ENCODE results near the gene PDSS1. TPM values are rescaled to one million over a fixed set of nuclear protein-coding genes. Genes with fewer than 3 reads are reported as not detected.

Gene PDSS1
- total and polyA plus RNA-seq, 2 of the 13 experiments (the other 11 are each of a cell fraction or from before 2014, with no cell fraction given): 18.7 to 19.3 TPM

DNA sequence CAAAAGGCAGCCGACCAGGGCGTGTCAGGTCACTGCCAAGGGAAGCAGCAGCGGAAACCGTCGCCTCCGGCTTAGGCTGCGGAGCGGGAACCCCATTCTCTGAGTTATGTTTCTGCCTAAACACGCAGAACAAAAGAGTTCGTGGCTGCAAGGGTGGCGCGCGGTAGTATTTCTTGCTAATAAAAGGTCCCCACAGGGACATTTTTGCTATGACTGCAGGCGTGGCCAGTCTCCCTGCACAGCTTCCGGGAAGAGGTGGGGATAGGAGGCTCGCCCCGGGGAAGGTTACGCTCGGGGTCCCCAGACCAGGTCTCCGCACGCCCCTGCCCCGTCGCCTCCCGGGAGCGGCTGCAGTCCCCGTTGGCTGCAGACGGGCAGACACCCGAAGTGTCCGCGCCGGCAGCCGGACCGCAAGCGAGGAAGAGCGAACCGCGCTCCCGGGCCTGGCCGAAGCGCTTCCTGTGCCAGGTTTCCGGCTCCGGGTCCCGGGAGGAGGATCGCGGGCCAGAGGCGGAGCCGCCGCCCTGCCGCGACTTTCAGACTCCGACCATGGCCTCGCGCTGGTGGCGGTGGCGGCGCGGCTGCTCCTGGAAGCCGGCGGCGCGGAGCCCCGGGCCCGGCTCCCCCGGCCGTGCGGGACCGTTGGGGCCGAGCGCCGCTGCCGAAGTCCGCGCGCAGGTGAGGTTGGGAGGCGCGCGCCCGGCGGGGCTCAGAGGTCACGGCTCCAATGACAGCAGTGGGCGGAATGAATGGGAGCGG, at the start of gene PDSS1 (continued):
- TF ChIP-seq ZNF225 (CRISPR knock-in tag; IDR thresholded peaks at IDR 0.05) (peak; percentile 70; the same call in 1 of the 2 replicates), CBX5 (CRISPR knock-in tag; IDR thresholded peaks at IDR 0.05; ENCODE audit: borderline replicate concordance) (peak; percentile 28; the same call in 1 of the 2 replicates), SMAD9 (CRISPR knock-in tag; IDR thresholded peaks at IDR 0.05) (no peak), RARG (CRISPR knock-in tag; IDR thresholded peaks at IDR 0.05; ENCODE audit: low read depth) (no peak), TP53 (CRISPR knock-in tag; conservative IDR thresholded peaks at IDR 0.05) (no peak), ZNF792 (CRISPR knock-in tag; IDR thresholded peaks at IDR 0.05) (no peak), PHF8 (CRISPR knock-in tag; IDR thresholded peaks at IDR 0.05) (peak; percentile 95), BRD4 (CRISPR knock-in tag; IDR thresholded peaks at IDR 0.05) (no peak), FOXC1 (CRISPR knock-in tag; IDR thresholded peaks at IDR 0.05; ENCODE audit: borderline replicate concordance) (no peak), ZFAT (CRISPR knock-in tag; conservative IDR thresholded peaks at IDR 0.05) (no peak), SIN3A (IDR thresholded peaks at IDR 0.05; ENCODE audit: borderline replicate concordance, low read depth, low read length) (peak; percentile 96; the same call in 1 of the 2 replicates), SP1 (IDR thresholded peaks at IDR 0.05) (no peak), SP1 (CRISPR knock-in tag; IDR thresholded peaks at IDR 0.05) (peak; percentile 22; the same call in 1 of the 2 replicates), ZNF772 (CRISPR knock-in tag; IDR thresholded peaks at IDR 0.05) (no peak), DNMT3B (CRISPR knock-in tag; conservative IDR thresholded peaks at IDR 0.05) (no peak), FLYWCH1 (CRISPR knock-in tag; IDR thresholded peaks at IDR 0.05) (no peak)
- TF ChIP-seq, protein P1, sequence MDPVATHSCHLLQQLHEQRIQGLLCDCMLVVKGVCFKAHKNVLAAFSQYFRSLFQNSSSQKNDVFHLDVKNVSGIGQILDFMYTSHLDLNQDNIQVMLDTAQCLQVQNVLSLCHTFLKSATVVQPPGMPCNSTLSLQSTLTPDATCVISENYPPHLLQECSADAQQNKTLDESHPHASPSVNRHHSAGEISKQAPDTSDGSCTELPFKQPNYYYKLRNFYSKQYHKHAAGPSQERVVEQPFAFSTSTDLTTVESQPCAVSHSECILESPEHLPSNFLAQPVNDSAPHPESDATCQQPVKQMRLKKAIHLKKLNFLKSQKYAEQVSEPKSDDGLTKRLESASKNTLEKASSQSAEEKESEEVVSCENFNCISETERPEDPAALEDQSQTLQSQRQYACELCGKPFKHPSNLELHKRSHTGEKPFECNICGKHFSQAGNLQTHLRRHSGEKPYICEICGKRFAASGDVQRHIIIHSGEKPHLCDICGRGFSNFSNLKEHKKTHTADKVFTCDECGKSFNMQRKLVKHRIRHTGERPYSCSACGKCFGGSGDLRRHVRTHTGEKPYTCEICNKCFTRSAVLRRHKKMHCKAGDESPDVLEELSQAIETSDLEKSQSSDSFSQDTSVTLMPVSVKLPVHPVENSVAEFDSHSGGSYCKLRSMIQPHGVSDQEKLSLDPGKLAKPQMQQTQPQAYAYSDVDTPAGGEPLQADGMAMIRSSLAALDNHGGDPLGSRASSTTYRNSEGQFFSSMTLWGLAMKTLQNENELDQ (CRISPR knock-in tag; IDR thresholded peaks at IDR 0.05; ENCODE audit: borderline replicate concordance): no peak
- TF ChIP-seq, protein P2, sequence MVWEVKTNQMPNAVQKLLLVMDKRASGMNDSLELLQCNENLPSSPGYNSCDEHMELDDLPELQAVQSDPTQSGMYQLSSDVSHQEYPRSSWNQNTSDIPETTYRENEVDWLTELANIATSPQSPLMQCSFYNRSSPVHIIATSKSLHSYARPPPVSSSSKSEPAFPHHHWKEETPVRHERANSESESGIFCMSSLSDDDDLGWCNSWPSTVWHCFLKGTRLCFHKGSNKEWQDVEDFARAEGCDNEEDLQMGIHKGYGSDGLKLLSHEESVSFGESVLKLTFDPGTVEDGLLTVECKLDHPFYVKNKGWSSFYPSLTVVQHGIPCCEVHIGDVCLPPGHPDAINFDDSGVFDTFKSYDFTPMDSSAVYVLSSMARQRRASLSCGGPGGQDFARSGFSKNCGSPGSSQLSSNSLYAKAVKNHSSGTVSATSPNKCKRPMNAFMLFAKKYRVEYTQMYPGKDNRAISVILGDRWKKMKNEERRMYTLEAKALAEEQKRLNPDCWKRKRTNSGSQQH (CRISPR knock-in tag; IDR thresholded peaks at IDR 0.05; ENCODE audit: low read depth): peak; percentile 100; the same call in 1 of the 2 replicates
- TF ChIP-seq, protein P3, sequence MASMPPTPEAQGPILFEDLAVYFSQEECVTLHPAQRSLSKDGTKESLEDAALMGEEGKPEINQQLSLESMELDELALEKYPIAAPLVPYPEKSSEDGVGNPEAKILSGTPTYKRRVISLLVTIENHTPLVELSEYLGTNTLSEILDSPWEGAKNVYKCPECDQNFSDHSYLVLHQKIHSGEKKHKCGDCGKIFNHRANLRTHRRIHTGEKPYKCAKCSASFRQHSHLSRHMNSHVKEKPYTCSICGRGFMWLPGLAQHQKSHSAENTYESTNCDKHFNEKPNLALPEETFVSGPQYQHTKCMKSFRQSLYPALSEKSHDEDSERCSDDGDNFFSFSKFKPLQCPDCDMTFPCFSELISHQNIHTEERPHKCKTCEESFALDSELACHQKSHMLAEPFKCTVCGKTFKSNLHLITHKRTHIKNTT (CRISPR knock-in tag; IDR thresholded peaks at IDR 0.05): no peak
- TF ChIP-seq, protein P4, sequence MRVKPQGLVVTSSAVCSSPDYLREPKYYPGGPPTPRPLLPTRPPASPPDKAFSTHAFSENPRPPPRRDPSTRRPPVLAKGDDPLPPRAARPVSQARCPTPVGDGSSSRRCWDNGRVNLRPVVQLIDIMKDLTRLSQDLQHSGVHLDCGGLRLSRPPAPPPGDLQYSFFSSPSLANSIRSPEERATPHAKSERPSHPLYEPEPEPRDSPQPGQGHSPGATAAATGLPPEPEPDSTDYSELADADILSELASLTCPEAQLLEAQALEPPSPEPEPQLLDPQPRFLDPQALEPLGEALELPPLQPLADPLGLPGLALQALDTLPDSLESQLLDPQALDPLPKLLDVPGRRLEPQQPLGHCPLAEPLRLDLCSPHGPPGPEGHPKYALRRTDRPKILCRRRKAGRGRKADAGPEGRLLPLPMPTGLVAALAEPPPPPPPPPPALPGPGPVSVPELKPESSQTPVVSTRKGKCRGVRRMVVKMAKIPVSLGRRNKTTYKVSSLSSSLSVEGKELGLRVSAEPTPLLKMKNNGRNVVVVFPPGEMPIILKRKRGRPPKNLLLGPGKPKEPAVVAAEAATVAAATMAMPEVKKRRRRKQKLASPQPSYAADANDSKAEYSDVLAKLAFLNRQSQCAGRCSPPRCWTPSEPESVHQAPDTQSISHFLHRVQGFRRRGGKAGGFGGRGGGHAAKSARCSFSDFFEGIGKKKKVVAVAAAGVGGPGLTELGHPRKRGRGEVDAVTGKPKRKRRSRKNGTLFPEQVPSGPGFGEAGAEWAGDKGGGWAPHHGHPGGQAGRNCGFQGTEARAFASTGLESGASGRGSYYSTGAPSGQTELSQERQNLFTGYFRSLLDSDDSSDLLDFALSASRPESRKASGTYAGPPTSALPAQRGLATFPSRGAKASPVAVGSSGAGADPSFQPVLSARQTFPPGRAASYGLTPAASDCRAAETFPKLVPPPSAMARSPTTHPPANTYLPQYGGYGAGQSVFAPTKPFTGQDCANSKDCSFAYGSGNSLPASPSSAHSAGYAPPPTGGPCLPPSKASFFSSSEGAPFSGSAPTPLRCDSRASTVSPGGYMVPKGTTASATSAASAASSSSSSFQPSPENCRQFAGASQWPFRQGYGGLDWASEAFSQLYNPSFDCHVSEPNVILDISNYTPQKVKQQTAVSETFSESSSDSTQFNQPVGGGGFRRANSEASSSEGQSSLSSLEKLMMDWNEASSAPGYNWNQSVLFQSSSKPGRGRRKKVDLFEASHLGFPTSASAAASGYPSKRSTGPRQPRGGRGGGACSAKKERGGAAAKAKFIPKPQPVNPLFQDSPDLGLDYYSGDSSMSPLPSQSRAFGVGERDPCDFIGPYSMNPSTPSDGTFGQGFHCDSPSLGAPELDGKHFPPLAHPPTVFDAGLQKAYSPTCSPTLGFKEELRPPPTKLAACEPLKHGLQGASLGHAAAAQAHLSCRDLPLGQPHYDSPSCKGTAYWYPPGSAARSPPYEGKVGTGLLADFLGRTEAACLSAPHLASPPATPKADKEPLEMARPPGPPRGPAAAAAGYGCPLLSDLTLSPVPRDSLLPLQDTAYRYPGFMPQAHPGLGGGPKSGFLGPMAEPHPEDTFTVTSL (CRISPR knock-in tag; IDR thresholded peaks at IDR 0.05; ENCODE audit: borderline replicate concordance): no peak

Data from HepG2 (cell line).